GM18520 (cell line): ENCODE data around the gene FCN1.

Source experiments
- ATAC-seq: cut with Tn5 transposase; IDR thresholded peaks from one replicate; pipeline ENCODE4 v1.9.1; 2021; ENCODE audit not compliant: unreplicated experiment

FCN1 gene

GRCh38 chr9:134951994-134952393 lies 34.3 kb upstream of the FCN1 start:
- no peak for ATAC-seq

DNA sequence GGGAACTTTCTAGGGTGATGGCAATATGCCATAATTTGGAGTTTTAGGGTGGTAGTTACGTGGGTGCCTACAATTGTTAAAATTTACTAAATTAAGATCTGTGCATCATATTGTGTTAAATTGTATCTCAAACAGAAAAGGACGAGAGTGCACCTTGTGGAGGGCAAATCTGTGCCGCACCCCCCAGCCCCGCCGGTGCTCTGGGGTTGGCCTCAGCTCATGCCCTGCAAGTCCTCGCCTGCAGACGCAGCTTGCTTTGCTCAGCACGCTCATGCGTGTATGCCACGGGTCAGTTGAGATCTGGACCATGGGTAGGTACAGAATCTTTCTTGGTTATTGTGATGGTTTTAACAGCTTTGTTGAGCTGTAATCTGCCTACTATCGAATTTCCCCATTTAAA lies 33.7 kb upstream of the FCN1 start:
- no peak for ATAC-seq

DNA sequence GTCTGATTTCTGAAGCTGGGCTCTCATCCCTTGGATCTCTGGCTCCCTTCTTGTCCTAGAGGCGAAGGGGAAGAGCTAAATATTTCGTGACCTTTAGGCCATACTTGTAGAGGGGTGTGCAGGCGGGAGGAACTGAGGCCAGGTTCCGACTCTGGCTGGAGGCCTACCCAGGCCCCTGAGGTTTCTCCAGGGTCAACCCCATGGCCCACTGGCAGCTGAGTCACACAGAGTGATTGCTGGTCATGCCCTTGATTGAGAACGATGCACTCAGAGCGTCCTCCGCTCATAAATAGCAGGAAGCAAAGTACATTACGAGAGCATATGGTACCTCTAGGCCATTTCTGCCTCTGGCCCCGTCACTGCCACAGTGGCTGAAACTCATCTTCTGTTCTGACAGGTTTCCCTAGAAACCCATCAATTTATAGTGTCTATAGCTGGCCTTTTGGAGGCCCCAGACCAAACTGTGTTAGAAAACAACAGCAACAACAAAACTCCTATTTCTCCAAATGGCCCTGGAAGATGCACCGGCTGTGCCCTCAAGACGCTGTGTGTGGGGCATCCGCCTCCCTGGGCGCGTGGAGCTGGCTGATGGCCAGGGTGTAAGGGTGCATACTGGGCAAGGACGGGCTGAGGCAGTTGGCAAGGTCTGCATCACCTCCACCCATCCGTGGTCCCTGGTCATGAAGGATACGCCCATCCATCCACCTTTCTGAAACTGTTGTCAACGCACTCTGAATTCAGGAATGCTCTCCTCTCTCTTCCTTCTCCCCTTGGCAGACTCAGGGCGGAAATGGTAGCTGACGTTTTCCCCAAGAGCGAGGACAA lies 32.9 kb upstream of the FCN1 start:
- ATAC-seq = no peak

DNA sequence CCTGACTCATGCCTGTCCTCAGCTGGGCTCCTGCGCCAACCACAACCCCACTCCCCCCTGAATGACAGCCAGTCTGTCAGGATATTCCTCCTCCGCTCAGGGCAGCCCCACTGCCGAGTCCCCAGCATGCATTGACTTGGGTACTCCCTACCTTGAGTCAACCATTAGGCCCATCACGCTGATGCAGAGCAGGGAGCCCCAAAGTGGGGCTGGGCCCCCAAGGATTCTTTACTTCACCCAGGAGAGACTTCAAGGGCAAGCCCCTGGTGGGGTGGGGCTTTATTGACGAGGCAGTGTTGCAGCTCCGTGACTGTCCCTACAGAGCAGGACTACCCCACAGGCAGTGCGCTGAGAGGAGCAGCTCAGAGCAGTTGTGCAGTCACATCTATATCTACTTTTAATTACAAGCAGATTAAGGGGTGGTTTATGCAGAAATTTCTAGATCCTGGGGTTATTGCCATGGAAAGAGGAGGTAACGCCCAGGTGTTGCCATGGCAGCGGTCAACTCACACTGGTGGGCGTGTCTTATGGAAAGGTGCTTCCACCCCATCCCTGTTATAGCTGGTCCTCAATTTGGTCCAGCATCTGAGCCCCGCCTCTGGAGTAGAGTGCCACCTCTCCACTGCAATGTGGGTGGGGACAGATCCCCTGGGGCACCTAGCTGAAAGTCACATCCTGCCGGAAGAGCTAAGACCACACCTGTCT lies 32.1 kb upstream of the FCN1 start:
- ATAC-seq = no peak

GRCh38 chr9:134948149-134948548 lies 30.4 kb upstream of the FCN1 start:
- no peak for ATAC-seq

GRCh38 chr9:134947265-134947955 lies 29.7 kb upstream of the FCN1 start:
- ATAC-seq = no peak

DNA sequence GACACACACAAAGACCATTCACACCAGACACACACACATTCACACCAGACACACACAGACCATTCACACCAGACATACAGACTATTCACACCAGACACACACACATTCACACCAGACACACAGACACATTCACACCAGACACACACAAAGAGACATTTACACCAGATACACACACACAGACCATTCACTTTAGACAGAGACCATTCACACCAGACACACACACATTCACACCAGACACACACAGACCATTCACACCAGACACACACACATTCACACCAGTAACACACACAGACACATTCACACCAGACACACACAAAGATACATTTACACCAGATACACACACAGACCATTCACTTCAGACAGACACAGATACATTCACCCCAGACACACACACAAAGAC lies 29.0 kb upstream of the FCN1 start:
- ATAC-seq = no peak

GRCh38 chr9:134945509-134946275 lies 28.0 kb upstream of the FCN1 start:
- no peak for ATAC-seq

DNA sequence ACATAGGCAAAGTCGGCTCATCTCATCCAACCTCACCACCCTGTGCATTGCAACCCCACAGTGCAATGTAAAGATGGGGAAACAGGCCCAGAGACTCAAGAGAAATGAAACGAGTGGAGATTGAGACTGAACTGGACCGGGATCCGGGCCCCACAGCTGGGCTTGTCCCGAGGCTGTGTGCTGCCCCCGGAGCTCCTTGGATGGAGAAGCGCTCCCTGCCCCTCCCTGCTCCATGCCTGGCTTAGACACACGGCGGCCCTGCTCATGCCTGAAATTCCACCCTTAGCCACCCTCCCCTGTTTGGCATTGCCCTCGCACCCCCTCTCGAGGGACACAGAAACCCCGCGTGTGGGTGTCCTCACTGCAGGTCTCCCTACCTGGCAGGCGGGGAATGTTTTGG lies 27.2 kb upstream of the FCN1 start:
- ATAC-seq = no peak

- ATAC-seq = no peak
Observed at GRCh38 chr9:134944351-134944802, 26.7 kb upstream of the FCN1 start.

- ATAC-seq = no peak
Observed at GRCh38 chr9:134943836-134944235, 26.1 kb upstream of the FCN1 start.

DNA sequence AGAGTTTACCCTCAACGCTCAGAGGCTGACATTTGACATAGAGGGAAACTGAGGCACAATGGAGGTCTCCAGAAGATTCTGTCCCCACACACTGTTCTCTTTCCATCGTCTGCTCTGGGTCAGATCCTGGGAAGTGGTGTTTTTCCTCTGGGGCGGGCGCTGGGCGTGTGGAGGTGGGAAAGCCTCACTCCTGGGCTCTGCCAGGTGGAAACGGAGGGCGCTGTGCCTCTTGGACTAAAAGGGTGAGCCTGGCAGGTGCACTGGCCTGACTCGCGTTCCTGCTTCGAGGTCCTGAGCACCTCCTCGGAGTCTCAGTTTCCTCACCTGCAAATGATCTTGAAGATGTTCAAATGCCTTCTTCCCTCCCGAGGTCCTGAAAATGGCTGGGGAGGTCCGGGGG lies 25.7 kb upstream of the FCN1 start:
- ATAC-seq = no peak

DNA sequence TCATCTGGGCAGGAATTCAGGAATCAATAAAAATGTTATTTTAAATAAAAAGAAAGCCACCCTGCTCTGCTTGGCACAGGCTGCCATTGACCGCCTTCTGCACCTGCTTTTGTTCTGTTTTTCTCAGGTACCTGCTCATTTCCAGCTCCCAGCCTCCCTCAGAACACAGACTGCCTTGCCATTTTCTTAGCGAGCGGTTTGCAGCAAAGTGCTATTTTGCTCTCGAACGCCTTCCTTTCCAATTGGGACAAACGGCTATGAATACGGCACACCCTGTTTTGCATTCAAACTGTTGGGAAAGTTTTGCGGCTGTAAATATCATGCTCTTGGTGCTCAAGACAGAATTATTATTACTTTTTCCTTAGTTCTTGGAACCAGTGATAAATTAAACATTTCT lies 25.1 kb upstream of the FCN1 start:
- ATAC-seq = no peak

DNA sequence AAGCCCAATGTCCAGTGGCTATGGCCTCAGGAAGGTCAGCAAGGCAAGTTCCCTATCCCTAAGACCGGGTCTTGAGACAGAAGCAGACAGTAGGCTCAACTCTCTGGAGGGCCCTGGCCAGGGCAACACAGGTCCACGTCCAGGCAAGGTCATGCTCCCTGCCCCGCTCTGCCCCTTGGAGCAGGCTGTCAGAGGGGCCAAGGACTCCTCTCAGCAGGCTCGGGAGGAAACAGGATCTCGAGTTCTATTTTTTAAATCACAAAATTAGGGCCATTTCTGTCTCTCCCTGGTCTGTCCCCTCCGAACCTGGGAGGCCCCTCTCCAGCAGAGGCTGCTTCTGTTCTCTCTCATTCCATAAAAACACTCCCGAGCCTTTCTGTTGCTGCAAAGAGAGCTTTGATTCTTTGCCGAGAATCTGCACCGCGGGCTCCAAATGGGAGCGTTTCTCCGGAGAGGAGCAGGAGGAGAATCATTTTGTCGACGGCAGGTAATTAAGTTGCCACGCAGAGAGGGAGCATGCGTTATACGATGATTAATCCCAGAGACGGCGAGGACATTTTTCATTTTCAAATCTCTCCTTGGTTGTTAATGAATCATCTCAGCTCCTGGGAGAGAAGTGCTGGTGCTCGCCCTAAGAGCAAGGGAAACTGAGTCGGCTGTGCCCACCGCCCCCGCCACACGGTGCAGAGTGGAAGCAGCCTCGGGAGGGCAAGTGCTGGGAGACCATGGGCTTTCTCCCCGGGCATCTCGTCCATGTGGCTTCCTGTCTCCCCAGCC lies 24.5 kb upstream of the FCN1 start:
- ATAC-seq = no peak

DNA sequence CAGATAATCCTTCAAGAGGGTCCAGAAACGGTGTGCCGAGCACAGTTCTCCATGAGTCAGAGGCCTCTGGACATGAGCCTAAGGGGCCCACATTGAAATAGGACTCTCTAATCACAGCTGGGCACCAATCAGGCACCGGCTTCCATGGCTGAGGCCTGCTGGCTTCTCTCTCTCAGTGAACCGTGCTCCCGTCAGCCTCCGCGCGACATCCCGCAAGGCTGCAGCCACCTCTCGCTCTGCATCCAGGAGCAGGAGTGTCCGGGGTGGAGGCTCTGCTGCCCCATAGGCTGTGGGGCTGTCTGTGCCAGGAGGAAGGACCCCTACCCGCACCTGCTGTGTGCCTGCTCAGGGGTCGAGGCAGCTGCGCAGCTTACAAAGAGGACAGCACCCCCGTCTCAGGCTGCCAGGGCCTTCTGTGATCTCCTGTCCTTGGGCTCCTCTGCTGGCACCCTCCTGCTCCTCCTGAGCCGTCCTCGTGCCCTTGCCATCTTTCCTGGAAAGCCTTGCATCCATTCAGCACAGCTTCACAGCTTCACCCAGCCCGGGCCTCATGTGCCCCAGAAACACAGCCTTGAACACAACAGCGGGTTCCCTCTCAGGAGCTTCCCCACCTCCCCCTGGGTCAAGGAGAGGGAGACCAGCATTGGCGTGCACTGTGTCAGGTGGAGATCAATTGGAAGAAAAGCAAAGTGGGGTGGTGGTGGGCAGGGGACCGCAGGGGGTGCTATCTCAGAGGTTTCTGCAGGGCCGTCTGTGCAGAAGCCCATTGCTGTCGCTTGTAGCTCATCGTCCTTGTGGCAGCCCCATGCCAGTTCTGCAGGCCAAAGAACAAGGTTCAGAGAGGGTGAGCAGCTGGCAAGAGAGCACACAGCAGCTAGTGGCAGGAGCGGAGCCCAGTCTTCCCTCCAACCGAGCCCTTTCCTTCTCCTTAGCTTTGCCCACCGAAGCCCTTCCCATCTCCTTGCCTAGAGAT lies 22.8 kb upstream of the FCN1 start:
- ATAC-seq = no peak

- ATAC-seq = no peak
Observed at GRCh38 chr9:134939836-134940235, 22.1 kb upstream of the FCN1 start.

- ATAC-seq = no peak
Observed at GRCh38 chr9:134939080-134939733, 21.5 kb upstream of the FCN1 start.

DNA sequence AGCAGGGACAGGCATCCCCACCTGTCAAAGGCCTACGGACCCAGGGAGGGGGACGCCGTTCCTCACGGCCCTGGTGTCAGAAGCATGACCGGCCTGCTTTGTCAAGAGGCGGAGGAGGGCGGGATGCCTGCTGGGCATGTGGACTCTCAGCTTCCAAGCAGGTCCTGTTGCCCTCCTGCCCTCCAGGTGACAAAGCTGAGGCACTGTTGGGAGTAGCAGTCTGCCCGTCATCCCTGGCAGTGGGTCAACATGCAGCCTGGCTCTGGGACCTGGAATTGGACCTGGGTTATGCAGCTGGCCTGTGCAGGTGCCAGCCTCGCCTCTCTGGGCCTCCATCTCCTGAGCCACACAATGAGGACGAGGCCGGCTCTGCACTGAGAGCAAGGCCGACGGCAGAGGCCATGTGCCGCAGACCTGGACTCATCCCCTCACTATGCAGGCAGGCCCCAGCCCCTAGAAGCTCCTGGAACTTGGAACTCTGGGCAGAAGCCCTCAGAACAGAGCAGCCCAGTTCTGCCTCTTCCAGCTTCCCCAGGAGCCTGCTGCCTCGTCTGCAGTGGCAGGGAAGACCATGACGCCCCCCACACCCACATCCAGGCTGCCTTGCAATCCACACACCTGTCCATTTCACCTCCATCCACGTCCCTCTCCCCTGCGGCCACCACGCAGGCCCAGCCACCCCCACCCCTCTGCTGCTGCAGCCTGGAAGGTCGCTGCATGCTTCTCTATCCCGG lies 20.8 kb upstream of the FCN1 start:
- ATAC-seq = no peak
